ENCODE results near the gene ANAPC2.
"Not testable (repeated sequence)": the region's sequence is repeated elsewhere in the genome, so short reads cannot be mapped to it uniquely, and the experiment has no call there.

Gene ANAPC2

GRCh38 chr9:137140151-137141012 is 48.0 kb downstream of the ANAPC2 start:
- H3K4me3 Mint-ChIP-seq: no peak overlapping the region
- H3K36me3 Mint-ChIP-seq: no peaks in the 10 kb centered on the region
- H3K4me1 Mint-ChIP-seq: peaks cover 12 to 13% of the 10 kb centered on the region in 2 donors
- no peaks in the 10 kb centered on the region for H3K9me3 Mint-ChIP-seq
- DNase-seq (no peak), ATAC-seq (replicated peaks) (no peak)
- H3K27ac Mint-ChIP-seq: no peak overlapping the region
- peaks cover 77 to 84% of the 10 kb centered on the region in 2 donors for H3K27me3 Mint-ChIP-seq

- Mint-ChIP-seq H3K9me3 (no peaks in the 10 kb centered on the region), H3K36me3 (no peaks in the 10 kb centered on the region), H3K4me1 (peaks cover 12 to 13% of the 10 kb centered on the region in 2 donors), H3K27me3 (peaks cover 80 to 83% of the 10 kb centered on the region in 2 donors), H3K27ac (peak overlapping the region; percentile 70), H3K4me3 (peak overlapping the region in 1 of 2 donors; percentile 26)
- DNase-seq: no peak
- ATAC-seq (replicated peaks): no peak
These were observed 48.8 kb downstream of the ANAPC2 start for GRCh38 chr9:137139468-137140150.

GRCh38 chr9:137138722-137139467 is 49.5 kb downstream of the ANAPC2 start, which contains the start of gene GRIN1:
Gene GRIN1, plus strand, starts transcription at chr9:137139154. Its CDS starts 333 bp downstream, at chr9:137139487.
- peaks cover 73 to 75% of the 10 kb centered on the region in 2 donors for H3K27me3 Mint-ChIP-seq
- H3K36me3 Mint-ChIP-seq: no peaks in the 10 kb centered on the region
- peaks cover 11 to 12% of the 10 kb centered on the region in 2 donors for H3K4me1 Mint-ChIP-seq
- DNase-seq (no peak), ATAC-seq (replicated peaks) (peak in 1 of 2 donors; percentile 41)
- H3K27ac Mint-ChIP-seq: peak within 1 kb of the TSS; percentile 78
- peak within 1 kb of the TSS in 1 of 2 donors; percentile 26 for H3K4me3 Mint-ChIP-seq
- H3K9me3 Mint-ChIP-seq: no peaks in the 10 kb centered on the region

GRCh38 chr9:137138058-137138721 is 50.2 kb downstream of the ANAPC2 start:
- ATAC-seq (replicated peaks) (no peak), DNase-seq (no peak)
- Mint-ChIP-seq H3K9me3 (no peaks in the 10 kb centered on the region), H3K27ac (peak overlapping the region; percentile 78), H3K36me3 (no peaks in the 10 kb centered on the region), H3K4me3 (no peak overlapping the region), H3K27me3 (peaks cover 66 to 68% of the 10 kb centered on the region in 2 donors), H3K4me1 (peaks cover 11 to 12% of the 10 kb centered on the region in 2 donors)

GRCh38 chr9:137136881-137137607 is 51.3 kb downstream of the ANAPC2 start:
- H3K4me3 Mint-ChIP-seq: no peak overlapping the region
- H3K4me1 Mint-ChIP-seq: peaks cover 11 to 12% of the 10 kb centered on the region in 2 donors
- ATAC-seq (replicated peaks) (no peak), DNase-seq (no peak)
- no peaks in the 10 kb centered on the region for H3K9me3 Mint-ChIP-seq
- H3K36me3 Mint-ChIP-seq: no peaks in the 10 kb centered on the region
- no peak overlapping the region for H3K27ac Mint-ChIP-seq
- peaks cover 59% of the 10 kb centered on the region in 2 donors for H3K27me3 Mint-ChIP-seq

GRCh38 chr9:137136261-137136880 is 52.0 kb downstream of the ANAPC2 start:
- Mint-ChIP-seq H3K4me1 (peaks cover 11 to 12% of the 10 kb centered on the region in 2 donors), H3K27me3 (peaks cover 52% of the 10 kb centered on the region in 2 donors), H3K4me3 (no peak overlapping the region), H3K9me3 (no peaks in the 10 kb centered on the region), H3K27ac (no peak overlapping the region), H3K36me3 (no peaks in the 10 kb centered on the region)
- no peak for DNase-seq
- no peak for ATAC-seq (replicated peaks)

- H3K4me1 Mint-ChIP-seq: peaks cover 10 to 17% of the 10 kb centered on the region in 2 donors
- not testable (repeated sequence) for H3K36me3 Mint-ChIP-seq; DNase-seq; H3K9me3 Mint-ChIP-seq; ATAC-seq (replicated peaks); H3K4me3 Mint-ChIP-seq; H3K27ac Mint-ChIP-seq
- H3K27me3 Mint-ChIP-seq: peaks cover 40% of the 10 kb centered on the region in 2 donors
These were observed 53.2 kb downstream of the ANAPC2 start for GRCh38 chr9:137135154-137135553.

GRCh38 chr9:137134191-137134590 is 54.2 kb downstream of the ANAPC2 start:
- DNase-seq: no peak
- Mint-ChIP-seq H3K36me3 (no peaks in the 10 kb centered on the region), H3K4me3 (no peak overlapping the region), H3K27me3 (peaks cover 31% of the 10 kb centered on the region in 2 donors), H3K4me1 (peaks cover 6 to 17% of the 10 kb centered on the region in 2 donors), H3K27ac (no peak overlapping the region), H3K9me3 (no peaks in the 10 kb centered on the region)
- no peak for ATAC-seq (replicated peaks)

GRCh38 chr9:137130176-137130755 is 58.1 kb downstream of the ANAPC2 start:
- no peak for DNase-seq
- Mint-ChIP-seq H3K27me3 (peaks cover 0 to 4% of the 10 kb centered on the region in 2 donors), H3K27ac (peak overlapping the region; percentile 91), H3K36me3 (peaks cover 2 to 16% of the 10 kb centered on the region in 2 donors), H3K4me3 (peak overlapping the region; percentile 85 to 87), H3K9me3 (no peaks in the 10 kb centered on the region), H3K4me1 (peaks cover 18 to 28% of the 10 kb centered on the region in 2 donors)
- ATAC-seq (replicated peaks): peak; percentile 15 to 17

- Mint-ChIP-seq H3K27me3 (peaks cover 0 to under 1% of the 10 kb centered on the region in 2 donors), H3K36me3 (peaks cover 2 to 16% of the 10 kb centered on the region in 2 donors), H3K4me1 (peaks cover 18 to 28% of the 10 kb centered on the region in 2 donors), H3K27ac (peak overlapping the region; percentile 88), H3K4me3 (peak overlapping the region; percentile 81 to 97), H3K9me3 (no peaks in the 10 kb centered on the region)
- peak; percentile 96 to 97 for ATAC-seq (replicated peaks)
- peak; percentile 88 for DNase-seq
These were observed 58.7 kb downstream of the ANAPC2 start for GRCh38 chr9:137129456-137130175.

GRCh38 chr9:137128862-137129455 is 59.4 kb downstream of the ANAPC2 start:
- ATAC-seq (replicated peaks) (peak; percentile 0 to 7), DNase-seq (no peak)
- peak overlapping the region; percentile 81 to 97 for H3K4me3 Mint-ChIP-seq
- no peaks in the 10 kb centered on the region for H3K9me3 Mint-ChIP-seq
- peaks cover 18 to 31% of the 10 kb centered on the region in 2 donors for H3K4me1 Mint-ChIP-seq
- H3K27ac Mint-ChIP-seq: peak overlapping the region; percentile 82
- peaks cover 2 to 16% of the 10 kb centered on the region in 2 donors for H3K36me3 Mint-ChIP-seq
- no peaks in the 10 kb centered on the region for H3K27me3 Mint-ChIP-seq
